Adrenal gland (tissue), 5 donors: Measurements from ENCODE around the gene CXCR6.

ENCODE experiments used
- POLR2A ChIP-seq, 2 donors: fragments of 450-650 bp; IDR thresholded peaks; one replicate each; pipeline ENCODE4 v1.6.1; 2017; ENCODE audit warnings: antibody characterized with exemption in 2 of 2, mild to moderate bottlenecking in 2 of 2, moderate library complexity in 1 of 2
- TF ChIP-seq, protein P1 (sequence below), 6 experiments: fragments of 450-650 bp in 4 of 6; fragments of 200-600 bp in 2 of 6; sonication (generic) in 1 of 6; IDR thresholded peaks; 1 replicate in 5 of 6; 2 replicates in 1 of 6; pipeline versions ENCODE4 v1.5.1 to v1.8.0; 2016 to 2021; ENCODE audit warnings: antibody characterized with exemption in 6 of 6, mild to moderate bottlenecking in 2 of 6, moderate library complexity in 1 of 6
- donor health status: DM: no; HTN: no; CAD: no.

GRCh38 chr3:45955706-45956105 lies 12.4 kb downstream of the CXCR6 start:
- TF ChIP-seq, protein P1, sequence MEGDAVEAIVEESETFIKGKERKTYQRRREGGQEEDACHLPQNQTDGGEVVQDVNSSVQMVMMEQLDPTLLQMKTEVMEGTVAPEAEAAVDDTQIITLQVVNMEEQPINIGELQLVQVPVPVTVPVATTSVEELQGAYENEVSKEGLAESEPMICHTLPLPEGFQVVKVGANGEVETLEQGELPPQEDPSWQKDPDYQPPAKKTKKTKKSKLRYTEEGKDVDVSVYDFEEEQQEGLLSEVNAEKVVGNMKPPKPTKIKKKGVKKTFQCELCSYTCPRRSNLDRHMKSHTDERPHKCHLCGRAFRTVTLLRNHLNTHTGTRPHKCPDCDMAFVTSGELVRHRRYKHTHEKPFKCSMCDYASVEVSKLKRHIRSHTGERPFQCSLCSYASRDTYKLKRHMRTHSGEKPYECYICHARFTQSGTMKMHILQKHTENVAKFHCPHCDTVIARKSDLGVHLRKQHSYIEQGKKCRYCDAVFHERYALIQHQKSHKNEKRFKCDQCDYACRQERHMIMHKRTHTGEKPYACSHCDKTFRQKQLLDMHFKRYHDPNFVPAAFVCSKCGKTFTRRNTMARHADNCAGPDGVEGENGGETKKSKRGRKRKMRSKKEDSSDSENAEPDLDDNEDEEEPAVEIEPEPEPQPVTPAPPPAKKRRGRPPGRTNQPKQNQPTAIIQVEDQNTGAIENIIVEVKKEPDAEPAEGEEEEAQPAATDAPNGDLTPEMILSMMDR (IDR thresholded peaks at IDR 0.05): no peak
- TF ChIP-seq POLR2A (IDR thresholded peaks at IDR 0.05): no peak
